Measurements from ENCODE around the gene RNF212.
A peak's percentile ranks its signal among the peaks of the same experiment; 100 is the strongest.

RNF212 gene

DNA sequence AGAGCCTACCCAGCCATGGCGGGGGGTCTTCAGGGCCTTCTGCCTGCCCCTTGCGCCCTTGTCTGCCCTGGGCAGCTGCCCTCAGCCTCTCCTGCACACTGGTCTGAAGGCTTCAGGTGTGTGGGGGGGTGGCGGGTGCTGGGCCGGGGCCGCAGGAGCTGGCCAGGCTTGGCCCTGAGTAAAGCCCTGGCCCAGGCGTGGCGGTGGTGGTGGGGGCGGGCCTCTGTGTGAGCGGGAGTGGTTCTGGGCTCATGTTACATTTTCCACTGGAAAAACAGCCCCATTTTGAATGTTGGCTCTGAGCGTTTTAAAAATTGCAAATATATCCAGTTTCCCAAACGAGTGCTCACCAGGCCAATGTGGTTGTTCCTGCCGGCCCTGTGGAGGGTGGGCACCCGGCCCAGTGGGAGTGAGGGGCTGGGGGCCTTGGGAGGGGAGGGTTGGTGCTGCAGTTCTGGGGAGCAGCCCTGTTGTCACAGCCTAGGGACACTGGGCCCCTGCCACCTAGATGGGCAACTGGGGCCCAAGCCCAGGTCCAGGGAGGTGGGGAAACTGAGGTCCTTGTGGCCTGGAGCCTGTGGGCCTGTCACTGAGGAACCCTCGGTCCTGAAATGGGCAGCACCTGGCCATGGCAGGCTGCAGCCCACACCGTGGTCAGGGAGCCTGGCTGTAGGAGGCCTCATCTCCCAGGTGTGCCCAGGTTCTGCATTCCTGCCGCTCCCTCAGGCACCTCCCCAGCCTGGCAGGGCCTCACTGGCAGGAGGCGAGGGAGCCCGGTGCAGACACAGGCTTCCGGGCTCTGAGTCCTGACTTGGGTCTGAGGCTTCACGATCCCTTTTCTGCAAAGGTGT is 73.6 kb downstream of the RNF212 start:
- peak; percentile 53 for DNase-seq (ENCODE audit: low read depth)
- H3K4me3 ChIP-seq (ENCODE audit: low read length) = no peak overlapping the region
- TF ChIP-seq, protein P1, sequence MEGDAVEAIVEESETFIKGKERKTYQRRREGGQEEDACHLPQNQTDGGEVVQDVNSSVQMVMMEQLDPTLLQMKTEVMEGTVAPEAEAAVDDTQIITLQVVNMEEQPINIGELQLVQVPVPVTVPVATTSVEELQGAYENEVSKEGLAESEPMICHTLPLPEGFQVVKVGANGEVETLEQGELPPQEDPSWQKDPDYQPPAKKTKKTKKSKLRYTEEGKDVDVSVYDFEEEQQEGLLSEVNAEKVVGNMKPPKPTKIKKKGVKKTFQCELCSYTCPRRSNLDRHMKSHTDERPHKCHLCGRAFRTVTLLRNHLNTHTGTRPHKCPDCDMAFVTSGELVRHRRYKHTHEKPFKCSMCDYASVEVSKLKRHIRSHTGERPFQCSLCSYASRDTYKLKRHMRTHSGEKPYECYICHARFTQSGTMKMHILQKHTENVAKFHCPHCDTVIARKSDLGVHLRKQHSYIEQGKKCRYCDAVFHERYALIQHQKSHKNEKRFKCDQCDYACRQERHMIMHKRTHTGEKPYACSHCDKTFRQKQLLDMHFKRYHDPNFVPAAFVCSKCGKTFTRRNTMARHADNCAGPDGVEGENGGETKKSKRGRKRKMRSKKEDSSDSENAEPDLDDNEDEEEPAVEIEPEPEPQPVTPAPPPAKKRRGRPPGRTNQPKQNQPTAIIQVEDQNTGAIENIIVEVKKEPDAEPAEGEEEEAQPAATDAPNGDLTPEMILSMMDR (IDR thresholded peaks at IDR 0.05; ENCODE audit: insufficient read depth, low read depth, low read length, missing control alignments) = no peak

DNA sequence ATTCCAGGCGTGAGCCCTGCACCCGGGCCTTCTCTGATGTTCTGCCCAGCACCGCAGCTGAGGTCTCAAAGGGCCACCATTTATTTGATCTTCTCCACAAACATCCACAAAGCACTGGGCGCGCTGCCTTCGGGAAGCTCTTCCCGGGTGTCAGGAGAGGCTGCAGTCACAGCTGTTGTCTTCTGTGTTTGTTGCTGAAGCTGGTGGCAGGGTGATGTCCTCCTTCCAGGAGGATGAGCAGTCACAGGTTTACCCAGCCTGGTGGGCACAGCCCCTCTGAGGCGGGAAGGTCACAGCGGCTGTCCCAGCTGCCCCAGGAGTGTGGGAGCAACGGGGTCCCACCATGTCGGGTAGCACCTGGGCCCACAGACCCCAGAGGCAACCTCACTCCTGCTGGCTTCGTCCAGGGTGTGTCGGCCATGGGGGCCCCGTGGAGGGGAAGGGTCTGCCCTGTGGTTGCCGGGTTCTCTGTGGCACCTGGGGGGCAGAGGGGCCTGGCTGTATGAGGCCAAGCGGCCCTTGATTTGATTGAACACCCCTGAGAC is 74.3 kb downstream of the RNF212 start:
- TF ChIP-seq, protein P1 (IDR thresholded peaks at IDR 0.05; ENCODE audit: insufficient read depth, low read depth, low read length, missing control alignments) = no peak

GRCh38 chr4:1036976-1037810 is 76.2 kb downstream of the RNF212 start:
- H3K4me3 ChIP-seq (ENCODE audit: low read length) = no peak overlapping the region
- TF ChIP-seq, protein P1 (IDR thresholded peaks at IDR 0.05; ENCODE audit: insufficient read depth, low read depth, low read length, missing control alignments) = no peak
- DNase-seq (ENCODE audit: low read depth) = no peak

More for the DNA sequence above, 74.3 kb downstream of the RNF212 start:
- DNase-seq (ENCODE audit: low read depth) = no peak
- H3K4me3 ChIP-seq (ENCODE audit: low read length) = no peak overlapping the region

- DNase-seq (ENCODE audit: low read depth) = no peak
- TF ChIP-seq, protein P1 (IDR thresholded peaks at IDR 0.05; ENCODE audit: insufficient read depth, low read depth, low read length, missing control alignments) = no peak
- no peak overlapping the region for H3K4me3 ChIP-seq (ENCODE audit: low read length)
Measured at GRCh38 chr4:1036095-1036494, 77.3 kb downstream of the RNF212 start.

DNA sequence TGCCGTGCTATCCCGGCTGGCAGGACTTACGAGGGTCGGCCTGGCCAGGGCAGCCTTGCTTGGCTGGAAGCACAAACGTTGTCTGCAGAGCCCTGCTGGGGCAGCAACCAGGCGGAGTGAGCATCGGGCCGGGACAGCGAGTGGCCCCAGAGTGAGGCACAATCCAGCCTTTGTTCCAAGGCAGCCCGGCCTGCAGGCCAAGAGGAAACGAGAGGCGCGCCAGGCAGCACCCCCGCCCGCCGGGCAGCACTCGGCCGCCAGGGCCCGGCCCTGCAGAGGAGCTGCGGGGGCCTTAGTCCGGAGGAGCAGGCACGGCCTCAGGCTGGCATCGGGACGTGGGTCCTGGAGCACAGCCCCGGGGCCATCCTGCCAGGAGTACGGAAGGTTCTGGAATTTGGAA is 77.9 kb downstream of the RNF212 start:
- no peak for DNase-seq (ENCODE audit: low read depth)
- TF ChIP-seq, protein P1 (IDR thresholded peaks at IDR 0.05; ENCODE audit: insufficient read depth, low read depth, low read length, missing control alignments) = no peak
- no peak overlapping the region for H3K4me3 ChIP-seq (ENCODE audit: low read length)

DNA sequence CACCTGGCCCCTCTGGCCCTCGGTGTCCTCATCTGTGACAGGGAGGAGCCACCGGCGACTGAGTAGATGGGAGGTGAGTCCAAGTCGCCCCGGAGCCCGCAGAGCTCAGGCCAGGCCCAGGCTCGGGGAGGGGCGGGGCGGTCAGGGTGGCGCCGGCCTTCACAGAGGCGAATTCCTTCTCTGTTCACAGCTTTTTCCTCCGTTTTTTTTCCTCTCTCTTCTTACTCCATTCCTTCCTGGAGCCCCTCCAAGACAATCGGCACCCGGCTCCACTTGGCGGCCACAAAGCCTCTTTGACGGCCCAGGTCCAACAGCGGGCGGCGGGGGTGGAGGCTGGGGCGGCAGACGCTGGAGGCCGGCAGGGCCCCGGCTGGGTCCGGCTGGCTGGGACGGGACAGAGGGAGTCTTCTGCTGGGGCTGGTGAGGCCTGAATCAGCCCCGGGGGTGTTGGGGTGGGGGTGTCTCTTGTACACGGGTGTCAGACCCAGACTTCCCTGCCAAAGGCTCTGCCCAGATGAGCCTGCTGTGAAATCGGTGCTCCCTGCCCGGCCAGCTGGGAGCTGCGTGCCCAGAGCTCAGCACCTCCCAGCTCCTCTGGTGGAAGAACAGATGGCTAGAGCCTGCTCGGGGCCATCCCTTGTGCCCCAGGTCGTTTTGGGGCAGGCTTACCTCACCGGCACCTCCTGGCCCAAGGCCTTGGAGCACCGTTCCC is 79.4 kb downstream of the RNF212 start:
- no peak for DNase-seq (ENCODE audit: low read depth)
- TF ChIP-seq, protein P1 (IDR thresholded peaks at IDR 0.05; ENCODE audit: insufficient read depth, low read depth, low read length, missing control alignments) = no peak
- H3K4me3 ChIP-seq (ENCODE audit: low read length) = no peak overlapping the region
